H1 (cell line): ENCODE measurements around the gene MMP17. TPM values are rescaled to one million over a fixed set of nuclear protein-coding genes. Genes with fewer than 3 reads are reported as not detected.

Experiments used
- CTCF ChIA-PET: fragments of 300-600 bp; sonication (Branson Sonifier 250); formaldehyde crosslinking; loops from one replicate; lab custom pipeline; 2021; ENCODE audit not compliant: partially characterized antibody; lab: Charles Lee
- POLR2A ChIA-PET: fragments of 300-600 bp; sonication (Branson Sonifier 250); formaldehyde crosslinking; loops from one replicate; lab custom pipeline; 2021; ENCODE audit warnings: inconsistent platforms; ENCODE audit not compliant: partially characterized antibody; lab: Charles Lee
- DNase-seq, 2 experiments: peaks; one replicate each; pipeline versions ENCODE4 v3.0.0 to v3.0.0-alpha.2; 2010 to 2022; ENCODE audit warnings: low spot score in 2 of 2, low read depth in 1 of 2, mixed read lengths in 1 of 2
- FAIRE-seq: peaks from 2 replicates; lab custom pipeline; 2011; peaks lifted over from hg19 to GRCh38; lab: Jason Lieb, UNC
- H2AFZ ChIP-seq: 2 replicates; pipeline ENCODE4 v1.8.1; 2012; ENCODE audit warnings: low read length, inconsistent platforms
- H2AK5ac ChIP-seq: 2 replicates; pipeline ENCODE4 v1.6.1; 2013; ENCODE audit warnings: low read depth, low read length
- H2BK120ac ChIP-seq: replicated peaks from 2 replicates; pipeline ENCODE3; 2013; ENCODE audit warnings: low read depth, low read length, inconsistent platforms
- H2BK12ac ChIP-seq: 2 replicates; pipeline ENCODE4 v1.6.1; 2013; ENCODE audit warnings: low read depth, low read length
- H2BK15ac ChIP-seq: 2 replicates; pipeline ENCODE4 v1.6.1; 2013; ENCODE audit warnings: low read length
- H2BK20ac ChIP-seq: 2 replicates; pipeline ENCODE4 v1.6.1; 2013; ENCODE audit warnings: low read length
- H2BK5ac ChIP-seq: 2 replicates; pipeline ENCODE4 v1.6.1; 2013; ENCODE audit warnings: low read depth, low read length
- H3K14ac ChIP-seq: 2 replicates; pipeline ENCODE4 v1.6.1; 2013; ENCODE audit warnings: inconsistent platforms; ENCODE audit not compliant: insufficient read length
- H3K18ac ChIP-seq: 2 replicates; pipeline ENCODE4 v1.6.1; 2013; ENCODE audit warnings: low read length; ENCODE audit errors: extremely low read depth
- H3K23ac ChIP-seq: 2 replicates; pipeline ENCODE4 v1.6.1; 2013; ENCODE audit warnings: inconsistent platforms; ENCODE audit not compliant: insufficient read length
- H3K23me2 ChIP-seq: 2 replicates; pipeline ENCODE4 v1.6.1; 2013; ENCODE audit warnings: low read depth, low read length
- H3K27ac ChIP-seq: 2 replicates; pipeline ENCODE4 v1.6.1; 2011; ENCODE audit warnings: low read depth, low read length, inconsistent platforms
- H3K27me3 ChIP-seq, 4 experiments: replicated peaks in 1 of 4; 1 replicate in 1 of 4; 2 replicates in 3 of 4; pipeline versions ENCODE4 v1.6.1 to v1.8.1; 2011 to 2013; ENCODE audit warnings: low read length in 3 of 4, mild to moderate bottlenecking in 3 of 4, inconsistent platforms in 2 of 4, mixed read lengths in 2 of 4, moderate library complexity in 1 of 4; ENCODE audit not compliant: control insufficient read depth in 3 of 4, insufficient read depth in 3 of 4; ENCODE audit errors: extremely low read depth in 1 of 4
- H3K36me3 ChIP-seq, 4 experiments: 2 replicates each; pipeline versions ENCODE4 v1.6.1 to v1.8.1; 2011 to 2013; ENCODE audit warnings: mild to moderate bottlenecking in 4 of 4, low read length in 3 of 4, moderate library complexity in 2 of 4, control low read depth in 1 of 4, inconsistent platforms in 1 of 4; ENCODE audit not compliant: insufficient read depth in 4 of 4, control insufficient read depth in 2 of 4
- H3K4ac ChIP-seq: replicated peaks from 2 replicates; pipeline ENCODE3; 2013; ENCODE audit warnings: low read length, low read depth, mixed read lengths, inconsistent platforms; ENCODE audit not compliant: insufficient read length
- H3K4me1 ChIP-seq, 4 experiments: replicated peaks in 1 of 4; 1 replicate in 1 of 4; 2 replicates in 3 of 4; pipeline versions ENCODE4 v1.6.1 to v1.8.1; 2011 to 2013; ENCODE audit warnings: low read length in 3 of 4, inconsistent platforms in 2 of 4, mixed read lengths in 1 of 4; ENCODE audit not compliant: insufficient read depth in 4 of 4, control insufficient read depth in 3 of 4
- H3K4me2 ChIP-seq, 2 experiments: 2 replicates each; pipeline versions ENCODE4 v1.6.1 to v1.8.1; 2011 to 2013; ENCODE audit warnings: low read depth in 2 of 2, low read length in 2 of 2, control low read depth in 1 of 2, inconsistent platforms in 1 of 2, mild to moderate bottlenecking in 1 of 2; ENCODE audit not compliant: insufficient read depth in 1 of 2
- H3K4me3 ChIP-seq, 4 experiments: fragments of 200-600, 300-600 bp in 1 of 4; sonication (generic), shearing (Covaris generic), sonication (Bioruptor Twin) in 1 of 4; 2 replicates each; pipeline versions ENCODE4 v1.5.1 to v1.8.1; 2011 to 2016; ENCODE audit warnings: low read length in 4 of 4, low read depth in 3 of 4, control low read depth in 2 of 4, inconsistent platforms in 2 of 4, mild to moderate bottlenecking in 2 of 4, mixed read lengths in 1 of 4, moderate library complexity in 1 of 4; ENCODE audit not compliant: insufficient read depth in 2 of 4; ENCODE audit errors: extremely low read depth in 1 of 4
- H3K56ac ChIP-seq: replicated peaks from 2 replicates; pipeline ENCODE3; 2013; ENCODE audit warnings: low read depth, mild to moderate bottlenecking, mixed read lengths, low read length, inconsistent platforms; ENCODE audit not compliant: insufficient read length
- H3K79me1 ChIP-seq: 2 replicates; pipeline ENCODE4 v1.6.1; 2013; ENCODE audit warnings: low read depth, low read length, control low read depth
- H3K79me2 ChIP-seq, 2 experiments: 2 replicates each; pipeline versions ENCODE4 v1.6.1 to v1.8.1; 2012 to 2013; ENCODE audit warnings: low read length in 2 of 2, mild to moderate bottlenecking in 2 of 2, inconsistent platforms in 1 of 2; ENCODE audit not compliant: insufficient read depth in 2 of 2, control insufficient read depth in 1 of 2
- H3K9ac ChIP-seq, 4 experiments: replicated peaks in 1 of 4; 1 replicate in 1 of 4; 2 replicates in 3 of 4; pipeline versions ENCODE4 v1.6.1 to v1.8.1; 2011 to 2013; ENCODE audit warnings: low read depth in 3 of 4, low read length in 3 of 4, control low read depth in 2 of 4, mild to moderate bottlenecking in 2 of 4, moderate library complexity in 2 of 4, inconsistent platforms in 1 of 4; ENCODE audit errors: extremely low read depth in 1 of 4
- H3K9me3 ChIP-seq, 2 experiments: 2 replicates each; pipeline versions ENCODE4 v1.6.1 to v1.8.1; 2012 to 2013; ENCODE audit warnings: mild to moderate bottlenecking in 2 of 2, moderate library complexity in 2 of 2, control low read depth in 1 of 2, inconsistent platforms in 1 of 2, low read depth in 1 of 2, low read length in 1 of 2, mixed read lengths in 1 of 2; ENCODE audit not compliant: insufficient read depth in 2 of 2
- H4K20me1 ChIP-seq, 2 experiments: replicated peaks in 1 of 2; 2 replicates each; pipeline versions ENCODE3 to v1.8.1; 2011 to 2013; ENCODE audit warnings: inconsistent platforms in 2 of 2, low read length in 2 of 2, mild to moderate bottlenecking in 1 of 2; ENCODE audit not compliant: insufficient read depth in 2 of 2, control insufficient read depth in 1 of 2
- H4K5ac ChIP-seq: 2 replicates; pipeline ENCODE4 v1.6.1; 2013; ENCODE audit warnings: low read length, low read depth, mixed read lengths, inconsistent platforms; ENCODE audit not compliant: insufficient read length
- H4K8ac ChIP-seq: 2 replicates; pipeline ENCODE4 v1.8.0; 2013; ENCODE audit warnings: mild to moderate bottlenecking, moderate library complexity, low read length, inconsistent platforms; ENCODE audit not compliant: insufficient read depth; ENCODE audit errors: extremely low read depth
- H4K91ac ChIP-seq: replicated peaks from 2 replicates; pipeline ENCODE3; 2013; ENCODE audit warnings: low read length, mixed read lengths, inconsistent platforms; ENCODE audit not compliant: insufficient read length
- BCL11A ChIP-seq, 2 experiments: IDR thresholded peaks; one replicate each; pipeline ENCODE4 v1.6.1; 2011; ENCODE audit warnings: low read depth in 2 of 2, low read length in 2 of 2, mild to moderate bottlenecking in 2 of 2
- RAD21 ChIP-seq, 2 experiments: IDR thresholded peaks in 1 of 2; conservative IDR thresholded peaks in 1 of 2; 2 replicates each; pipeline ENCODE4 v1.6.1; 2011; ENCODE audit warnings: low read depth in 2 of 2, low read length in 2 of 2, improper control_type of control experiment in 1 of 2, inconsistent platforms in 1 of 2, mild to moderate bottlenecking in 1 of 2, moderate library complexity in 1 of 2
- RFX5 ChIP-seq: IDR thresholded peaks from 2 replicates; pipeline ENCODE4 v1.6.1; 2011; ENCODE audit warnings: low read depth, low read length, improper control_type of control experiment, borderline replicate concordance
- YY1 ChIP-seq: IDR thresholded peaks from 2 replicates; pipeline ENCODE4 v1.6.1; 2011; ENCODE audit warnings: low read depth, mild to moderate bottlenecking, low read length
- WGBS, 2 experiments: shearing (Covaris generic) in 1 of 2; methylation state at CpG; one replicate each; pipeline versions ENCODE4 v1.1.6 to v1.1.7; 2013 to 2015; ENCODE audit warnings: low lambda C conversion rate in 2 of 2, mixed read lengths in 2 of 2, inconsistent platforms in 1 of 2, low coverage in 1 of 2, missing lambda C conversion rate in 1 of 2; ENCODE audit not compliant: insufficient replicate concordance in 2 of 2, insufficient coverage in 1 of 2, insufficient read length in 1 of 2; ENCODE audit errors: extremely low coverage in 1 of 2, missing lambda C conversion rate in 1 of 2; 5-methylcytosine and 5-hydroxymethylcytosine counted together
- polyA plus RNA-seq, 7 experiments: library from polyadenylated mRNA; depleted of rRNA in 3 of 7; stranded (reverse) in 5 of 7; unstranded in 2 of 7; fragments of >200 nt in 5 of 7; fragments of 200-250 nt in 2 of 7; gene quantifications; 1 replicate in 5 of 7; 2 replicates in 1 of 7; 4 replicates in 1 of 7; pipeline versions ENCODE4 v1.2.1 to v1.2.3, GENCODE V29; 2011 to 2013; ENCODE audit warnings: missing spikeins in 2 of 7, mixed read lengths in 2 of 7
- total RNA-seq: library from RNA; stranded (reverse); fragmentation: NEBNext Ultra II Directional; extraction: Animal tissue kit (Norgen Biotek cat#: 25700); gene quantifications from 2 replicates; pipeline ENCODE4 v1.2.1, GENCODE V29; 2021
- TF ChIP-seq, protein P1 (sequence below): IDR thresholded peaks from 2 replicates; pipeline ENCODE4 v1.6.1; 2011; ENCODE audit warnings: low read length, improper control_type of control experiment

MMP17 gene
- total and polyA plus RNA-seq, 2 of the 8 experiments (the other 6 are each of a cell fraction or from before 2014, with no cell fraction given): 41.3 to 53.8 TPM

DNA sequence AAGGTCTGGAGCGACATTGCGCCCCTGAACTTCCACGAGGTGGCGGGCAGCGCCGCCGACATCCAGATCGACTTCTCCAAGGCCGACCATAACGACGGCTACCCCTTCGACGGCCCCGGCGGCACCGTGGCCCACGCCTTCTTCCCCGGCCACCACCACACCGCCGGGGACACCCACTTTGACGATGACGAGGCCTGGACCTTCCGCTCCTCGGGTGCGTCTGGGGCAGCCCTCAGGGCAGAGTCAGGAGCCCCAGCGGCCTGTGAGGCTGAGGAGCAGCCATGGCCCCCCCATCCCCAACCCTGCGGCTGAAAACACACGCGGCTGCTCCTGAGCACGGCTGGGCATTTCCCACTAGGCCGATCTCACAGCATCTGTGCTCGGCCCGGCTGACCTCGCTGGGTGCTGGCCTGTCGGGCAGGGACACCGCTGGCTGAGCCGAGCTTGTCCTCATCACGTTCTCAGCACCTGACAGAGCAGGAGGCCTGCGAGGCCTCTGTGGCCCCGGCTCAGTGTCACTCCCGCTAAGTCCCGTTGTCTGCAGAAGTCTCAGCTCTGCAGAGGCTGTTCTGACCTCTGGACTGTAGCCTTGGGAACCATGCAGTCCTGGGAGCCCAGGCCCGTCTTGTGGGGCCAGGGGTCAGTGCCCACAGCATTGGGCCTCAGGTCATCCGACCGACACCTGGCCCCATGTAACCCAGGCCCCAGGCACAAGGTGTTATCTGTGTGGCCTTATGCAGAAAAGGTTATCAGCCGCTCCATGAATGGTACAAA is 12.6 kb downstream of the MMP17 start:
- no peak for DNase-seq
- H3K14ac ChIP-seq: no peak overlapping the region
- no peak overlapping the region for H3K4me2 ChIP-seq
- TF ChIP-seq RAD21 (IDR thresholded peaks at IDR 0.05 in 1 of 2, conservative IDR thresholded peaks at IDR 0.05 in 1 of 2; ENCODE audit: low read depth in 2 of 2, low read length in 2 of 2) (peak; percentile 2 to 21; a peak in 2 of 4 replicates), BCL11A (IDR thresholded peaks at IDR 0.05; ENCODE audit: low read depth in 2 of 2, low read length in 2 of 2) (no peak), YY1 (no peak), RFX5 (no peak)
- TF ChIP-seq, protein P1, sequence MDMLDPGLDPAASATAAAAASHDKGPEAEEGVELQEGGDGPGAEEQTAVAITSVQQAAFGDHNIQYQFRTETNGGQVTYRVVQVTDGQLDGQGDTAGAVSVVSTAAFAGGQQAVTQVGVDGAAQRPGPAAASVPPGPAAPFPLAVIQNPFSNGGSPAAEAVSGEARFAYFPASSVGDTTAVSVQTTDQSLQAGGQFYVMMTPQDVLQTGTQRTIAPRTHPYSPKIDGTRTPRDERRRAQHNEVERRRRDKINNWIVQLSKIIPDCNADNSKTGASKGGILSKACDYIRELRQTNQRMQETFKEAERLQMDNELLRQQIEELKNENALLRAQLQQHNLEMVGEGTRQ: no peak
- no peak overlapping the region for H2BK12ac ChIP-seq
- H2AK5ac ChIP-seq: no peak overlapping the region
- H3K9me3 ChIP-seq: no peaks in the 10 kb centered on the region
- no peaks in the 10 kb centered on the region for H3K23me2 ChIP-seq
- H2BK5ac ChIP-seq: no peak overlapping the region
- no peak overlapping the region for H3K18ac ChIP-seq
- no peak overlapping the region for H3K4me3 ChIP-seq
- H2AFZ ChIP-seq: no peak overlapping the region
- H2BK20ac ChIP-seq: no peak overlapping the region
- FAIRE-seq: no peak
- ChIA-PET CTCF (no interaction called here), POLR2A (interaction anchor here (0.6 kb wide), 1 partner anchor 60 kb away, joined by 3 read pairs; no protein-coding TSS in a partner anchor)
- H3K36me3 ChIP-seq: peaks cover 2 to 38% (median 10%) of the 10 kb centered on the region in 4 experiments; a peak in 5 of 8 replicates
- H3K4me1 ChIP-seq: no peaks in the 10 kb centered on the region
- no peak overlapping the region for H3K23ac ChIP-seq
- 91% methylated on average over 39 of the region's 46 CpGs; no CpG with 5 or more reads in 1 of the 2 experiments for WGBS, 2 experiments
- H3K27ac ChIP-seq: no peak overlapping the region
- no peak overlapping the region for H3K9ac ChIP-seq
- no peak overlapping the region for H4K91ac ChIP-seq
- no peak overlapping the region for H2BK15ac ChIP-seq
- no peak overlapping the region for H3K56ac ChIP-seq
- no peaks in the 10 kb centered on the region for H3K79me1 ChIP-seq
- H4K8ac ChIP-seq: no peak overlapping the region
- no peak overlapping the region for H4K5ac ChIP-seq
- no peaks in the 10 kb centered on the region for H3K27me3 ChIP-seq
- no peaks in the 10 kb centered on the region; a peak in 1 of 4 replicates for H3K79me2 ChIP-seq
- H2BK120ac ChIP-seq: no peak overlapping the region
- peaks cover 0 to 12% of the 10 kb centered on the region in 2 experiments for H4K20me1 ChIP-seq
- H3K4ac ChIP-seq: no peak overlapping the region
